H9 (cell line): ENCODE results near the gene FTO. TPM values are rescaled to one million over a fixed set of nuclear protein-coding genes. Genes with fewer than 3 reads are reported as not detected.

Experiments
- DNase-seq: peaks from one replicate; pipeline ENCODE4 v3.0.0-alpha.2; 2017
- H2AFZ ChIP-seq: one replicate; pipeline ENCODE4 v1.6.1; 2013; ENCODE audit warnings: mild to moderate bottlenecking, low read length, control low read depth, moderate library complexity
- H2AK5ac ChIP-seq: 2 replicates; pipeline ENCODE4 v1.6.1; 2013; ENCODE audit warnings: low read length, control low read depth, mixed read lengths; ENCODE audit not compliant: insufficient read length
- H2BK120ac ChIP-seq: one replicate; pipeline ENCODE4 v1.6.1; 2013; ENCODE audit warnings: low read depth, mild to moderate bottlenecking, low read length, control low read depth, inconsistent platforms; ENCODE audit not compliant: poor library complexity, severe bottlenecking
- H2BK12ac ChIP-seq: 2 replicates; pipeline ENCODE4 v1.6.1; 2013; ENCODE audit warnings: low read length, control low read depth, mixed read lengths, low read depth; ENCODE audit not compliant: insufficient read length
- H2BK15ac ChIP-seq: 2 replicates; pipeline ENCODE4 v1.6.1; 2013; ENCODE audit warnings: low read depth, low read length, control low read depth
- H2BK20ac ChIP-seq: one replicate; pipeline ENCODE4 v1.6.1; 2013; ENCODE audit warnings: low read depth, mild to moderate bottlenecking, low read length, control low read depth, inconsistent platforms; ENCODE audit not compliant: poor library complexity, severe bottlenecking
- H2BK5ac ChIP-seq: 2 replicates; pipeline ENCODE4 v1.6.1; 2013; ENCODE audit warnings: low read length, control low read depth, mixed read lengths; ENCODE audit not compliant: insufficient read length
- H3K14ac ChIP-seq: 2 replicates; pipeline ENCODE4 v1.6.1; 2013; ENCODE audit warnings: low read length, control low read depth; ENCODE audit not compliant: insufficient read depth
- H3K18ac ChIP-seq: 2 replicates; pipeline ENCODE4 v1.6.1; 2013; ENCODE audit warnings: low read depth, mild to moderate bottlenecking, mixed read lengths, low read length, control low read depth; ENCODE audit not compliant: insufficient read length
- H3K23ac ChIP-seq: 2 replicates; pipeline ENCODE4 v1.6.1; 2013; ENCODE audit warnings: low read length, control low read depth, mixed read lengths, low read depth; ENCODE audit not compliant: insufficient read length
- H3K23me2 ChIP-seq: 2 replicates; pipeline ENCODE4 v1.6.1; 2013; ENCODE audit warnings: low read depth, mild to moderate bottlenecking, mixed read lengths, low read length, control low read depth; ENCODE audit not compliant: insufficient read length, poor library complexity, severe bottlenecking
- H3K27ac ChIP-seq: 2 replicates; pipeline ENCODE4 v1.5.1; 2013; ENCODE audit warnings: low read length, control low read depth, mixed read lengths, low read depth; ENCODE audit not compliant: insufficient read length
- H3K27me3 ChIP-seq: 2 replicates; pipeline ENCODE4 v1.6.1; 2013; ENCODE audit warnings: low read length, control low read depth, inconsistent platforms; ENCODE audit not compliant: insufficient read depth
- H3K4ac ChIP-seq: 2 replicates; pipeline ENCODE4 v1.6.1; 2013; ENCODE audit warnings: low read depth, mild to moderate bottlenecking, control low read depth, inconsistent platforms, low read length, moderate library complexity
- H3K4me1 ChIP-seq: 2 replicates; pipeline ENCODE4 v1.6.1; 2013; ENCODE audit warnings: low read length, control low read depth, inconsistent platforms; ENCODE audit not compliant: insufficient read depth
- H3K4me2 ChIP-seq: 2 replicates; pipeline ENCODE4 v1.6.1; 2013; ENCODE audit warnings: low read length, control low read depth, mixed read lengths; ENCODE audit not compliant: insufficient read length, insufficient read depth
- H3K56ac ChIP-seq: 2 replicates; pipeline ENCODE4 v1.6.1; 2013; ENCODE audit warnings: low read depth, mild to moderate bottlenecking, mixed read lengths, low read length, control low read depth; ENCODE audit not compliant: insufficient read length
- H3K79me1 ChIP-seq: 2 replicates; pipeline ENCODE4 v1.6.1; 2013; ENCODE audit warnings: low read depth, mild to moderate bottlenecking, moderate library complexity, low read length, control low read depth, inconsistent platforms; ENCODE audit not compliant: insufficient read depth, poor library complexity, severe bottlenecking
- H3K79me2 ChIP-seq: 2 replicates; pipeline ENCODE4 v1.6.1; 2013; ENCODE audit warnings: low read length, control low read depth, inconsistent platforms; ENCODE audit not compliant: insufficient read depth
- H3K9ac ChIP-seq: 2 replicates; pipeline ENCODE4 v1.6.1; 2013; ENCODE audit warnings: low read length, control low read depth, mixed read lengths; ENCODE audit not compliant: insufficient read length; ENCODE audit errors: extremely low read depth
- H3K9me3 ChIP-seq: one replicate; pipeline ENCODE4 v1.6.1; 2013; ENCODE audit warnings: low read depth, low read length, inconsistent platforms; ENCODE audit not compliant: control insufficient read depth
- H3T11ph ChIP-seq: one replicate; pipeline ENCODE4 v1.6.1; 2013; ENCODE audit warnings: mild to moderate bottlenecking, low read length, control low read depth, inconsistent platforms
- H4K20me1 ChIP-seq: one replicate; pipeline ENCODE4 v1.6.1; 2013; ENCODE audit not compliant: control insufficient read depth, insufficient read length, insufficient read depth
- H4K5ac ChIP-seq: 2 replicates; pipeline ENCODE4 v1.6.1; 2013; ENCODE audit warnings: low read depth, mild to moderate bottlenecking, mixed read lengths, low read length, control low read depth; ENCODE audit not compliant: insufficient read length
- H4K8ac ChIP-seq: replicated peaks from 2 replicates; pipeline ENCODE4 v1.6.1; 2013; ENCODE audit warnings: low read length, control low read depth, mixed read lengths, low read depth; ENCODE audit not compliant: insufficient read length
- H4K91ac ChIP-seq: 2 replicates; pipeline ENCODE4 v1.6.1; 2013; ENCODE audit warnings: low read depth, mild to moderate bottlenecking, moderate library complexity, mixed read lengths, low read length, control low read depth; ENCODE audit not compliant: insufficient read length
- H3K27ac Mint-ChIP-seq, 3 experiments: 2 replicates in 2 of 3; 3 replicates in 1 of 3; pipeline ENCODE4 v1.8.0; 2020 to 2021; ENCODE audit warnings: mixed read lengths in 3 of 3, mild to moderate bottlenecking in 1 of 3, moderate library complexity in 1 of 3
- H3K27me3 Mint-ChIP-seq: 2 replicates; pipeline ENCODE4 v1.8.0; 2021; ENCODE audit warnings: low read depth, mild to moderate bottlenecking, moderate library complexity, mixed read lengths
- H3K36me3 Mint-ChIP-seq, 3 experiments: 2 replicates in 2 of 3; 3 replicates in 1 of 3; pipeline ENCODE4 v1.8.0; 2020 to 2021; ENCODE audit warnings: low read depth in 3 of 3, mixed read lengths in 3 of 3; ENCODE audit not compliant: insufficient read depth in 1 of 3
- H3K4me1 Mint-ChIP-seq, 2 experiments: 2 replicates each; pipeline ENCODE4 v1.8.0; 2020; ENCODE audit warnings: mixed read lengths in 2 of 2
- H3K4me3 Mint-ChIP-seq, 2 experiments: 2 replicates in 1 of 2; 3 replicates in 1 of 2; pipeline ENCODE4 v1.8.0; 2020 to 2021; ENCODE audit warnings: mild to moderate bottlenecking in 2 of 2, mixed read lengths in 2 of 2, moderate library complexity in 1 of 2
- H3K9me3 Mint-ChIP-seq, 2 experiments: 2 replicates in 1 of 2; 3 replicates in 1 of 2; pipeline ENCODE4 v1.8.0; 2020; ENCODE audit warnings: mild to moderate bottlenecking in 2 of 2, mixed read lengths in 2 of 2, moderate library complexity in 1 of 2
- CTCF ChIP-seq: fragments of 200-600 bp; sonication (generic); conservative IDR thresholded peaks from 3 replicates; pipeline ENCODE4 v1.8.0; 2021; ENCODE audit warnings: antibody characterized with exemption, mild to moderate bottlenecking
- WGBS: extraction: QIAGEN DNeasy Blood & Tissue Kit; methylation state at CpG from one replicate; pipeline ENCODE4 v1.1.7; 2013; ENCODE audit warnings: missing lambda C conversion rate, low lambda C conversion rate, mixed read lengths; ENCODE audit not compliant: insufficient read length; ENCODE audit errors: extremely low coverage; 5-methylcytosine and 5-hydroxymethylcytosine counted together
- total RNA-seq: library from RNA; stranded (reverse); gene quantifications from 2 replicates; pipeline ENCODE4 v1.2.1, GENCODE V29; 2021

Gene FTO
- total RNA-seq, 1 experiment from 2014 or later = 67.9 TPM

- H3K56ac ChIP-seq = no peak overlapping the region
- H3K9me3 ChIP-seq = no peaks in the 10 kb centered on the region
- H3K4me1 Mint-ChIP-seq = no peaks in the 10 kb centered on the region
- no peaks in the 10 kb centered on the region for H3K79me1 ChIP-seq
- no peak overlapping the region for H2BK12ac ChIP-seq
- H3K4me3 Mint-ChIP-seq = no peak overlapping the region
- no peak overlapping the region for H4K5ac ChIP-seq
- no peaks in the 10 kb centered on the region for H3K23me2 ChIP-seq
- H3K4me1 ChIP-seq = no peaks in the 10 kb centered on the region
- H3K27ac Mint-ChIP-seq = no peak overlapping the region
- H3T11ph ChIP-seq = no peak overlapping the region
- H3K36me3 Mint-ChIP-seq = no peaks in the 10 kb centered on the region
- no peak for DNase-seq
- no peak overlapping the region for H2BK15ac ChIP-seq
- no peak overlapping the region for H3K23ac ChIP-seq
- no peak overlapping the region for H4K91ac ChIP-seq
- no peak overlapping the region for H2BK5ac ChIP-seq
- H3K27ac ChIP-seq = no peak overlapping the region
- no peak overlapping the region for H3K4me2 ChIP-seq
- H3K18ac ChIP-seq = no peak overlapping the region
- no peaks in the 10 kb centered on the region for H3K9me3 Mint-ChIP-seq
- no peak overlapping the region for H4K8ac ChIP-seq
- H3K27me3 ChIP-seq = no peaks in the 10 kb centered on the region
- H3K79me2 ChIP-seq = no peaks in the 10 kb centered on the region
- no peak overlapping the region for H3K9ac ChIP-seq
- no peak overlapping the region for H3K14ac ChIP-seq
- no peak overlapping the region for H2BK20ac ChIP-seq
- TF ChIP-seq CTCF = no peak
- no peaks in the 10 kb centered on the region for H3K27me3 Mint-ChIP-seq
- H2BK120ac ChIP-seq = no peak overlapping the region
- H3K4ac ChIP-seq = no peak overlapping the region
- H4K20me1 ChIP-seq = no peaks in the 10 kb centered on the region
- no CpG with 5 or more reads among the region's 4 CpGs for WGBS
- no peak overlapping the region for H2AFZ ChIP-seq
- H2AK5ac ChIP-seq = no peak overlapping the region
Measured at GRCh38 chr16:54123766-54124165, 419.8 kb downstream of the FTO start.
